GM20431 (cell line): ENCODE results near the gene HOXB7.

Experiments used
- in situ Hi-C: fragments of 300-500 bp; cut with MseI, MboI; formaldehyde crosslinking; loops from one replicate; pipeline ENCODE4 v1.15.0; 2020; ENCODE audit warnings: low sequenced_read_pairs; ENCODE audit not compliant: unreplicated experiment

The HOXB7 gene

GRCh38 chr17:48570325-48571023 lies 40.3 kb downstream of the HOXB7 start:
- in situ Hi-C loops: no loop called here

DNA sequence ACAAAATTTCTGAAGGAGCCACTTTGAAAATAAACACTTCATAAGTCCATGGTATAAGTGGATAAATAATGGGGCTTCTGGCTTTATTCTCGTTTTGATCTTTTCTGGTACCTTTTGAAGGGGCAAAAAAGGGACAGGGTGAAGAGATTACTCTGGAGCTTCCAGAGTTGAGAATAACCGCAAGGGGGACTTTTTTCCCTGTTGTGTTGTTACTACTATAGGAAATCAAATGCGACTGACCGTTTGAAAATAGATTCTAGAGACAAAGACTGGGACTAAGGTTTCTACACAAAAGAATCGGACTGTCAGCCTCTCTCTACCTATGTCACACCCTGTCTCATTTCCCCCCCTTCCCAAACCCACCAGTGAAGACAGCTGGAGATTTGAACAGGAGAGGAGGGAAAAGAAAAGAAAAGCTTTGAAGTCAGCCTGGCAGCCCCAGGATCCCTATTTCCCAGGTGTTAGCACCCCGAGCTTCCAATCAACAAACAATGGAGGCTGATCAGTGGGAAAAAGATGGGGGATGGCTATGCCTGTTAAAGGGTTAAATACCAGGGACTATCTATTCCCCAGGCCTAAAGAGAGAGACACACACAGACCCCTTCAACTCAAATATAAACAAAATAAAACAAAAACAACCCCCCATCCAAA lies 41.0 kb downstream of the HOXB7 start:
- in situ Hi-C loops: no loop called here

DNA sequence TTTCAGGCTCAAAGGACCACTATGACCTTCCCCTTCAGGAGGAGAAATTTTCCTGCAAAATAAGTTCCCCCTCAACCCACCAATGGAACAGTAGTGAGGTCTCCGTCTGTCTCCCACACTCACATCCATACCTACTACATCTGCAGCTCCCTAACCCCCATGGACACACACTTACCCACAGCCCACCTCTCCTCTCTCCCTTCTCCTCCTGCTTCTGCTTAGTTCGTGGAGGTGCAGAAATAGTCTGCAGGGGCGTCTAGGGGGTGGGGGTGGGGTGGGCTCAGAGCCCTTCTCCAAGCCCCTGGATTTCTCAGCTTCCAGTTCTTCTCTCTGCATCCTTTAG lies 41.6 kb downstream of the HOXB7 start:
- in situ Hi-C loops: no loop called here

- in situ Hi-C loops: no loop called here
These were observed 42.1 kb downstream of the HOXB7 start for GRCh38 chr17:48568499-48569239.

- in situ Hi-C loops: no loop called here
These were observed 43.0 kb downstream of the HOXB7 start for GRCh38 chr17:48567646-48568354.

- in situ Hi-C loops: no loop called here
These were observed 43.6 kb downstream of the HOXB7 start for GRCh38 chr17:48567209-48567608.

DNA sequence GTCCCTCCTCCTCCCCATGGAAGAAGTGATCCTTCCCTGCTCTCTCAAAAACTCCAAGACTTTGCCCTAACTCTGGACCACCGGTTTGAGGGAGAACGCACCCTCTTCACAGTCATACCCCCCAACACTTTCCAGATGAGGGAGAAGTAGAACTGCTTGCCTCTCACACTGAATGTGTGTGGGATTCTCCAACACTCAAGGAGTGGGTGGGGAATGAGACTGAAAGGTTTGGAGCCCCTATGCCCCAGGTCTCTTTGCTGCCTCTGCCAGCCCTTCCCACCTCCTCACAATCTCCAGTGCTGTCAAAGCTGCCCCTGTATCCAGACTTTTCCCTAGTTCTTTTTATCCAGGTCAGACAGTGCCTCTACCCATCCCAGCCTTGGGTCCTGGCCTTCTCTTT lies 44.1 kb downstream of the HOXB7 start:
- in situ Hi-C loops: no loop called here

- in situ Hi-C loops: no loop called here
These were observed 44.7 kb downstream of the HOXB7 start for GRCh38 chr17:48565925-48566710.

DNA sequence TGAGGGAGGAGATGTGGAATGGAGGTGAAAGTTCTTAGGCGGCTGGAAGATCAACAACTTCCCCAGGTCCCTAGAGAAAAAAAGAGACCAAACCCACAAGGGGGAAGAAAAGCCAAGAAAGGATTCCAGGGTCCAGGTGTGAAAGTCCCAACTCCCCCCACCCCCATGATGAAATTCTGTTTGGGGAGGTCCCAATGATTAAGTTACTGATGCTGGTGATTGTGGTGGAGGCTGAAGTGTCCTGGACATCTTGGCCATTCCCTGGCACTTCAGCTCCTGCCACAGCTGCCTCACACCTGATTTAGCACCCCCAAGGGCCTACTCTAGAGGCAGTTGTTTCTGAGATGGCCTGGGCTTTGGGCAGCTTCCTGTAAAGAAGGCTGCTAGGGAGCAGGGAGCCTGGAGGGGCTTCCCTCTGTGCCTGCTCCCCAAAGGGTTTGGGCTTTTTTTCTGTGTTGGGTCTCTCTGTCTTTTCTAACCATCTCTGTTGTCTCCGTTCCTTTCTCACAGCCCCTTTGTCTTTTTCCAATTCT lies 45.7 kb downstream of the HOXB7 start:
- in situ Hi-C loops: no loop called here

DNA sequence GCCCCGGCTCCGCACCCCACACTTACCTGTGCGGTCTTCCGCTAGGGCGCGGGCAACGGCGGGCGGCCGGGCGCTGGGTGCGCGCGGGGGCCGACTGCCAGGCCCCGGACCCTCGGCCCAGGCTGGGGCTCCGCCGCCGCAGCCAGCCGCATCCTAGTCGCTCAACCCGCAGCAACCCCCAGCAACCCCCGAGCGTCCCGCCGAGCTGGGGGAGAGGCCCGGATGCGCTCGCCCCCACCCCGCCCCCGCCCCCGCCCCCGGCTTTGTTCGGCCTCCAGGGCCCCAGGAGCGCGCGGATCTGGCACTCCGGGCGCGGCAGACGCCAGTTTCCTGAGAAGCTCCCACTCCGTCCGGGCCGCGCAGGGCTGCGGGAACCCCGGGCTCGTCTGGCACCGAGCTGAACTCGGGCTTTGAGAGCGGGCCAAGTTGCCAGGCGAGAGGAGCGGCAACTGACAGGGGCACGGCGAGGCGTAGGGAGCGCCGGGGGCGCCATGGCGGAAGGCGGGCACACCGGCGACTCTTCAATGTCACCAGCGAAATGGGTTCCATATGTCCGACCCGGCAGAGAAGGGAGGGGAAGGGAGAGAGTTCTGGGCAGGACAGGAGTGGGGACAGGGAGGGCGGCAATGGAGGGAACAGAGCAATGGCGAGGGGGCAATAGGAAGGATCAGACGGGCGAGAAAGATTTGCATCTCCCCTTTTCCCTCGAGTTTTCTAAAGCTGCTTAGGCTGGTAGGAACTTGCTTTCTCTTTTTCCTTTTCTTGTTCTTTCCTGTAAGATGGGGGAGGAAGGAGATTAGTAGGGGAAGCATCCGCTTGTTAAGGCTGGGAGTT lies 46.4 kb downstream of the HOXB7 start:
- in situ Hi-C loops: no loop called here

GRCh38 chr17:48563867-48564187 lies 47.0 kb downstream of the HOXB7 start:
- in situ Hi-C loops: no loop called here

DNA sequence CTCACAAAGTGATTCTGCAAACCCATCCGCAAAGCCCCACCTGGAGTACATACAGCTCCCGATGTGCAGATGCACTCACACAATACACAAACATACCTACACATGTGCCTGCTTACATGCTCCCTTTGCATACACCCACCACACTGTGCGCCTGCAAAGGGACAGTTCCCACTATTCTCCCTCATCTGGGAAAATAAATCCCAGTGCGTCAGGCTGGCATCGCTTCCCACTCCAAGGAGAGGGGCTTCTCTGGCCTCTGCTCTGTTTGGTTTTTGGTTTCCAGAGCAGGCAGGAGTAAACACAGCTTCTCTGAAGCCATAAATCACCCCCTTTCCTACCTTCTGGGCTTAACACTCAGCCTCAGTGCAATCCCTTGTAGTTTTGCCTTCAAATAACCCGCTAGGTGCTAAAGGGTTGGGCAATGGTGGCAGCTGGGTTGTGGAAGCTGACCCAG lies 47.4 kb downstream of the HOXB7 start:
- in situ Hi-C loops: no loop called here

DNA sequence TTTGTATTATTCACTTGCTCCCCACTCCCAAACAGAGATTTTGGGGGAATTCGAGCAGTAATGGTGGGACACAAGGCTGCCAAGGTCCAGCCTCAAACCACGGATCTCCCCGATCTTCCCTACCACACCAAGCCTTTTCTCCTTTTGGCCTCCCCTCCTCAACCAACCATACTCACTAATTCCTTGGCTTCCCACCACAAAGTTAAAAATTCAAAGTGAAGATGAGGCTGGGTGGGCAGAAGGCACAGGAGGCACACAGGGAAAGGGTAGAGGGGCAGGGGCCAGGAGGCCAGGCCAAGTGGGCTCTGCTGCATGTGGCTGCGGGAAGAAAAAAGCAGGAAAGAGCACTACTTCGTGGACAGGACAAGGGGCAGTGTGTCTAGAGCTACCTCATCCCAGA lies 47.9 kb downstream of the HOXB7 start:
- in situ Hi-C loops: no loop called here

DNA sequence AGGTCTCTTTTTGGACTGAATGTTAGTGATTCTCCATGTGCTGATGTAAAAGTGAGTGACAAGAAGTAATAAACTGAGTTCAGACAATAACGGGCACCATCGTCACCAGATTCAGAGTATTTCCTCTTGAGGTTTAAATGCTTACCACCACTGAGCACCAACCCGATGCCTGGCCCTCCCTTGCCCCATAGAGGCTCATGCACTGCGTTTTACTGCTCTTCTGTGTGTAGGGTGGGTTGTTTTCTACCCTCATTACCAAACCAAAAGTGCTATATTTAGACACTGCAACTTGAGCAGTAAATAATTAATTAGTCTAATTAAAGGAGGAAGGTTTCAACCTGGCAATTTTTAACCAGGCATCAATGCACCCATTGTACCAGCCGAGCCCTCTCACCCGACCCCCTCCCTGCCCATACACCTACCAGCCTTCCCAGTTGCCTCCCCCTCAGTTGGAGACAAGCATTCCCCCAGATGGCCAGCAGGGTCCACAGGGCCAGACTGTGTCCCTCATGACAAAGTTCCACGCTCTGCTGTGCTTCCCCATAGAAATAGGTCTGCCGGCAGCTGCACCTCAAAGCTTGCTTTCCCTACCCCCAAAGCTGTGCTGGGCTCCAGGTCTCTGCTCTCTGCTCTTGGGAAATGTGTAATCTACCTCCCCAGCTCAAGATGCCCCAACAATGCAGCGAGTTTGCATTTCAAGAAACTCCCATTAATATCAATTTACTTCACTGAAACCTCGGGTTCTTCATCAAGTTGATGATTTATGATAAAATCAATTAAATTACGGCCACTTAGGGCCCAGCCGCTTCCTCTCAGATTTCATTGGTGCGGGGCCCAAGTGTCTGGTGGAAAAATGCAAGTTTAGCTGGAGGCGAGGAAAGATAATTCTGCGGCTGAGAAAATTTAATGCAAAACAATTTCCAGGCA lies 48.7 kb downstream of the HOXB7 start:
- in situ Hi-C loops: no loop called here

DNA sequence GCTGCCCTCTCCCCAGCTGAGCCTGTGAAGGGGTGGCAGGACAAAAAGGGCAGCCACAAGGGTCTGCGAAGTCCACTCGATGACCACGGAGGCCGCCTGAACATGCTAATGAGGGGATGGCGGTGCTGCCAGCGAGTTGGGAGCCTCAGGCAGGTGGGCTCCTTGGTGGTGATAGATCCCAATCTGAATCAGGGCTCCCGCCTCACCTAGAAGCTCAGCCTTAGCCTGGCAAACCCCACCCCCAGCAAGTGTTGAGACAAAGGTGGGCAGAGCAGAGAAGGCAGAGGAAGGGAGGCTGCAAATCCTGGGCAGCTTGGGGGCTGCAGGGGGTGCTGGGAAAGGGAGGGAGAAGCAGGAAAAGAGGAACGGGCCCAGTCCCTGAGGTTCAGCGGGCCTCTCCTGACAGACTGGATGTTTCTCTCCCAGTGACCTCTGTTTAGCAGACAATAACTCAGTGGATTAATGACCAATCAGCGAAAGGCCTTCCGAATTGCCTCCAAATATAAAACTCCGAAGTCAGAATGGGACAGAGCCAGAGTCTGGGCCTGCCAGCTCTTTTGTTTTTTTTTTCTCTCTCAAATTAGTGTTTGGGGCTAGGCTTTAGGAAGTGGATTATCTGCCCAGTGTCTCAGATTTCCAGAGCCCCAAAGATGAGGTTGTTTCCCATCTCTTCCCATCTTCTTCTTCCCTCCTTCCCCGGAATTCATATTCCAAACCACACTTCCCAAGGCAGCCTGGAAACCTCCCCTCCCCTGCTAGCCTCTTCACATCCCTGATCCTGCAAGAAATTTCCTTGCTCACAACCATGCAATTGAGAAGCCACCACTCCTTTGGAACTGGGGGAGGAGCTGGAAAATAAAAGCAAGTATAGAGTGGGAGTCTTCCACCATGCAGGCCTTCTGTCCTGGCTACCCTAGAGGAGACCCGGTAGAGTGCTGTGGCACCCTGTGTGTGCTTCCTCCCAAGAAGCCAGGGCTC lies 50.7 kb downstream of the HOXB7 start:
- in situ Hi-C loops: no loop called here

DNA sequence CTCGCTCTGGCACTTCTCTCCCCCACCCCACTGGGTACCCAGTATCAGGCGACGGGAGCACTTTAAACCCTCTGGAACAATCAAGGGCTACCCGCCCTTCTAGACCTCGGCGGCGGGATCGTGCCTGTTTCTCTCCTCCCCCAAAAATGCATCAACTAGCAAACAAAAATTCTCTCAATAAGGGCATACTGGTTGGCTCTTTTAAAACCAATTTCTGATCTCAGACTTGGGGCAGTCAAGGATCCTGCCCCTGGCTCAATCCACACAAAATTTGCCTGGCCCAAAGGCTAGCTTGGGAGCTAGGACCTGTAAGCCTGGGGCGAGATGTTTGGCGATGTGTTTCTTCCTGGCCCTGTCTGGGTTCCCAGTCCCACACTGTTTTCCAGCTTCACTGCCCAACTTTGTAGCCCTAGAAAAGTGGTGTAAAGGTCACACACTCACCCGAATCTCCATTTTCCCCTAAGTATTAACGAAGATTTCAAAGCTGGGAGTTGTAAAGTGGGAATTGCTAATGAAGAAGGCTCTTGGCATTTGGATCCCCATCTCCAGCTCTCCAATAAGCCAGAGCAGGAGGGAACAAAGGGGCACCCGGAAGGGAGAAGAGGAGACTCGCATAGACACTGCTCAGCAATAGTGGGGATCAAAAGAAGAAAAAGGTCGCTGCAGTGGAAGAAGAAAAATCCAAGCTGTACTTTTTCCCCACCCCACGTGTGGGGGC lies 51.5 kb downstream of the HOXB7 start:
- in situ Hi-C loops: no loop called here
